ENCODE results near the gene GALM.
"Not testable (repeated sequence)": the region's sequence is repeated elsewhere in the genome, so short reads cannot be mapped to it uniquely, and the experiment has no call there.

GALM gene

GRCh38 chr2:38713338-38713737 lies 47.4 kb downstream of the GALM start:
- DNase-seq, result no peak

GRCh38 chr2:38714941-38715340 lies 49.0 kb downstream of the GALM start:
- not testable (repeated sequence) for DNase-seq

GRCh38 chr2:38716185-38716584 lies 50.3 kb downstream of the GALM start:
- DNase-seq, result no peak

DNA sequence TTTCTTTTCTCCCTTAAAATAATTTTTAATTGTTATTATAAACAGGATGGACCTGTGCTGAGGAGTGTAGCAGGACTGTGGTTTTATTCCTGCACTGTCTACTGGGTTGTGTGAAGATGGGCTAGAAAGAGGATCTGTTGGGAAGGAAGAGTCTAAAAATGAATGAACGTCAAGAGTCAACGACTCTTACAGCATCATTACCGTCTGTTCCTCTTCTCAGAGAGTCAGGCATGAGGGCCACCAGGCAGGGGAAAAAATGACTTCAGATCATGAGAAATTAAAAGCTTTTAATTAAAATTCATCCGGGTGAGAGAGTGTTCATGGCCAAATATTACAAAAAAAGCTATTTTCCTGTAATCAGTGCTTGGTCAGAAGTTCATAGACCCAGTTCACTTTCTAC lies 52.7 kb downstream of the GALM start:
- no peak for DNase-seq

DNA sequence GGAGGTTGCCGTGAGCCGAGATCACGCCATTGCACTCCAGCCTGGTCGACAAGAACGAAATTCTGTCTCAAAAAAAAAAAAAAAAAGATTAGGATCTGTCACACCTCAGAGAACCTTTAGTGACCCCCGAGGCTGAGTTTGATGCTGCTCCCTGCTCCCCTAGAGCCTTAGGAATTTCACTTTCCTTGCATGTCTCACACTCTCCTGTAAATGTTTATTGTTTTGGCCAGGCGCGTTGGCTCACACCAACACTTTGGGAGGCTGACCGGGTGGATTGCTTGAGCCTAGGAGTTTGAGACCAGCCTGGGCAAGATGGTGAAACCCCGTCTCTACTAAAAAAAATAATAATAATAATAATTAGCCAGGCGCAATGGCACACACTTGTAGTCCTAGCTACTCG lies 53.8 kb downstream of the GALM start:
- DNase-seq, result no peak

GRCh38 chr2:38720613-38721241 lies 54.8 kb downstream of the GALM start:
- DNase-seq, result no peak

DNA sequence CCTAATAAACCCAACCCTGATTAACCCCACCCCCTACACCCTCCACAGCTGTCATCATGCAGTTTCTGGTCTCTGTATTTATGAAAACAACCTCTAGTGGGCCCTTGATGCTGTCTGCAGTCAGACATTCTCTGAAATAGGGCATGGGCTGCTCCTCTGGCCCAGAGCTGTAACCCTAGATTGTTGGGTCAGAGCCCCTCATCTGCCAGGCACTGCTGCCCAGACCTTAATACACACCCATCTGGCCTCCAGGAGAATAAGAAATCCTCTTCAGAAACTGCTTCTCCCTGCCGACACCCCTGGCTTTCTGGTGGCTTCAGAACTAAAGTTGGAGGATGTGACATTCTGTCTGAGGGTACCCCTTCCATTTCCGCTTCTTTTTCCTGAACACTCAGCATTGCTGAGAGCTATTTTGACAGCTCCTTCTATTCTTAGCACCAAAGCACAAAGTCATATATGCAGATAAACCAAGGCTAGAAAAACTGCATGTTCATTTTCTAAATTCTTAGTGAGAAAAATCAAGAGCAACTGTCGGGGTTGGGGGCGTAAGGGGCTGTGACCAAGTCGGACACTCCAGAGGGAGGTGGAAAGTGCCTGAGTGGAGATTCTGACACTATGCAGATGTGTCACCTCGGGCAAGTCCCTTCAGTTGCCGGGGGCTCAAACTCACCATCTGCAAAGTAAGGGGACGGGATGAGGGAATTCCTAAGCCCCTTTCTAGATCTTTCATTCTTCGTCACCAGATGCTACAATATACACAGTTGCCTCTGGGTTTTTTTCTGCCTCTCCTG lies 56.6 kb downstream of the GALM start:
- no peak for DNase-seq

- DNase-seq, result no peak
These were observed 57.3 kb downstream of the GALM start for GRCh38 chr2:38723173-38723572.

DNA sequence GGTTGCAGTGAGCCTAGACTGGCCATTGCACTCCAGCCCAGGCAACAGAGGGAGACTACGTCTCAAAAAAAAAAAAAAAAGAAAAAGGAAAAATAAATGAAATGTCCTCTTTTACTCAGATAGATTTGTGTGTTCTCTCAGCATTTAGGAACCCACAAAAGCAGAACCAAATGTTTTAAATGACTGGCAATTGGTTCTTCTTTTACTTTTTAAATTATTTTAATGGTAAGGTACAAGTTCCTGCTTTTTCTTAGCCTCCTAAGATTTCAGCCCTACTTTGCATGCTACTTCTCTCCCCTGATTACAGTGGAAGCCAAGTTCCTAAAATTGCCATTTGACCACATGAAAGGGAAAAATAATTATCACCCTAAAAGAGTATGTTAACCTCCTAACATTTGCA lies 61.7 kb downstream of the GALM start:
- DNase-seq, result no peak

DNA sequence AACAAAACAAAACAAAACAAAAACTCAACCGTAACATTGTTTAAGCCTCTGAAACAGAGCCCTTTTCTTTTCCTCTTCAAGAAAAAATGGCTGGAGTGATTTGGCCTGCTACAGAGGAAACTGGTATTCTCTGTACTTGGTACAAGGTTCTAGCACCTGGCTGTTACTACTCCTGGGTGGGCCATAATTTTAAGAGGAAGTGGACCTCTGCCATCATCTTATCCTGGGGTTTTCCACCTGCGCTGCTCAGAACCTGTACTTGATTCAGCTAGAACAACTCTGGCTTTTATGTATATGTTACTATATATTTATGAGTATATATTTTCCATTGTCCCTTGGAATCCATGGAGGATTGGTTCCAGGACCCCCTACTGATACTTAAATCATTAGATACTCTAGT lies 62.8 kb downstream of the GALM start:
- DNase-seq, result no peak

DNA sequence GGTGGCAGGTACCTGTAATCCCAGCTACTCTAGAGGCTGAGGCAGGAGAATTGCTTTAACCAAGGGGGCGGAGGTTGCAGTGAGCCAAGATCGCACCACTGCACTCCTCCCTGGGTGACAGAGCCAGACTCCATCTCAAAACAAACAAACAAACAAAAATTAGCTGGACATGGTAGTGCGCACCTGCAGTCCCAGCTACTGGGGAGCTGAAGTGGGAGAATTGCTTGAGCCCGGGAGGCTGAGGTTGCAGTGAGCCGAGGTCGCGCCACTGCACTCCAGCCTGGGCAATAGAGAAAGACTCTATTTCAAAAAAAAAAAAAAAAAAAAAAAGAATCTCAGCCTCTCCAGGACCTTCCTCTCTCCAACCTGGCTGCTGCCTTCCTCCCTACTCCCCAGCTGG lies 65.2 kb downstream of the GALM start:
- no peak for DNase-seq

GRCh38 chr2:38731684-38732221 lies 65.8 kb downstream of the GALM start:
- DNase-seq, result no peak

- no peak for DNase-seq
These were observed 67.5 kb downstream of the GALM start for GRCh38 chr2:38733300-38733971.

DNA sequence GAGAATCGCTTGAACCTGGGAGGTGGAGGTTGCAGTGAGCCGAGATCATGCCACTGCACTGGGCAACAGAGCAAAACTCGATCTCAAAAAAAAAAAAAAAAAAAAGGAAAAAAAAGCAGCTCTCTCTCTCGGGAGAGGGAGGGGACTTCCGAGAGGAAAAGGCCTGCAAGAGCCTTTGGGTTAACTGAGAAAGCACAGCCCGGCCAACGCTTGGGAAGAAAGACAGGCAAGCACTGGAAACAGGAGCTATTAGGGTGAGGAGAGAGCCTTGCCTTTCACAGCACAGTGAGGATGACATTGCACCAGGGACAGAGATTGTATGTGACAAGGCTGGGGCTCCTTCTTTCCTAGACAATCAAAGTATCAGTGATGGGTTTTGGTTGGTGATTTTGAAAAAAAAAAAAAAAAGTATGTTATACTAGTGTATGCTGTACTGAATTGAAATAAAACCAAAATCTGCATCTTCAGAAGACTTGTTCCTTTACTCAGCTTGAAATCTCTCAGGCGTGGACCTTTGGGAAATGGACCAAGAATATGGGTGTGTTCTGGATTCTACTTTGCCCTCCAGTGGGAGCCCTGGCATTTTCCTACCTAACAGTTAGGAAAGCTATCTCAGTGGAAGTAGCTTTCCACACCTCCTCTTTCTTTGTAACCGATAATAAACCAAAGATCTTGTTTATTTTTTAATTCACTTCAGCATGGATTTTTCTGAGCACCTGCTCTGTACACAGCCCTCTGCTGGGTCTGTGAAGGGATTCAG lies 68.6 kb downstream of the GALM start:
- DNase-seq, result no peak

- DNase-seq, result no peak
These were observed 70.0 kb downstream of the GALM start for GRCh38 chr2:38735999-38736320.

DNA sequence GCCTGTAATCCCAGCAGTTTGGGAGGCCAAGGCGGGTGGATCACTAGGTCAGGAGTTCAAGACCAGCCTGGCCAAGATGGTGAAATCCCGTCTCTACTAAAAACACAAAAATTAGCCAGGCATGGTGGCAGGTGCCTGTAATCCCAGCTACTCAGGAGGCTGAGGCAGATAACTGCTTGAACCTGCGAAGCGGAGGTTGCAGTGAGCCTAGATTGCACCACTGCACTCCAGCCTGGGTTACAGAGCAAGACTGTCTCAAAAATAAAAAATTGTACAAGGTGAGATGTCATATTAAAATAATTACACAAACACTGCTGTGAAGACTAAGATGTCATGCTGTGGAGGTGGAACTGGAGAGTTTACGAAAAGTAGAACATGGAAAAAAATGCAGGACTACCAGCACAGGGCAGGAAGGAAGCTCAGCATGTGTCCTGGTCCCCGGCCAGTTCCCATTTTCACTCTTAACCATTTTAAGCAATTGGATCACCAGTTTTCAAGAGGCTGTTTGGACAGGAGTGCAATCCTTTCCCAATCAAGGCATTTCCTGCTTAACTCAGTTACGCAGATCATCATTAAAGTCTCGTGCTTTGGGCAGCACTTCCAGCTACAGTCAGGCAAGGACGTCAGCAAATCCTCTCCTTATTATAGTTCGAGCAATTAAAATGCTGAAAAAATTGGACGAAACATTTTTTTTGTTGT lies 71.2 kb downstream of the GALM start:
- peak; percentile 31 to 70 for DNase-seq

- no peak for DNase-seq
These were observed 72.0 kb downstream of the GALM start for GRCh38 chr2:38737925-38738324.

- no peak for DNase-seq
These were observed 73.6 kb downstream of the GALM start for GRCh38 chr2:38739524-38739923.

DNA sequence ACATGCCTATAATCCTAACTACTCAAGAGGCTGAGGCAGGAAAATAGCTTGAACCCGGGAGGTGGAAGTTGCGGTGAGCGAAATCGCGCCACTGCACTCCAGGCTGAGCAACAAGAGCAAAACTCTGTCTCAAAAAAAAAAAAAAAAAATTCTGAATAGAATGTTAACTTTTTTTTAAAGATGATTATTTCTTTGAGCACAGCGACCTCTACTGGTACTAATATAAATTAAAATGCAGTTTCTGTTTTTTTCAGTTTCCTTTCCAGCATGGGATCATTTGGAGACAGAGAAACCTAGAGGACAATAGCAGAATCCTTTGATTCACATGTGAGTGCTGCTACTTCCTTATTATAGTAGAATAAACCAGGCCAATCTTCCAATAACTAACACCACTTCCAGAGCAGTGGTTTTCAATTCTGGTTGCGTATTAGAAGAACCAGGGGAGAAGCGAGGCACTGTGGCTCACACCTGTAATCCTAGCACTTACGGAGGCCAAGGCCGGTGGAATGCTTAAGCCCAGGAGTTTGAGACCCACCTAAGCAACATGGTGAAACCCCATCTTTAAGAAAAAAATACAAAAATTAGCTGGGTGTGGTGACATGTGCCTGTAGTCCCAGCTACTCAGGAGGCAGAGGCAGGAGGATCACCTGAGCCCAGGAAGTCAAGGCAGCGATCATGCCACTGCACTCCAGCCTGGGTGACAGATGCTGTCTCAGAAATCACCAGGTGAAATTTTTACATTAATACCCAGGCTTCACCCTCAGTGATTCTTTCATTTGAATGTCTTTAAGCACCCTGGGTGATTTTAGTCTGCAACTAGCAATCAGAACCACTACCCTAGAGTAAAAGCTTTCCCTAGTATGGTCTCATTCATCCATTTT lies 75.2 kb downstream of the GALM start:
- peak in 1 of 2 experiments; percentile 14 for DNase-seq

GRCh38 chr2:38742797-38743559 lies 77.1 kb downstream of the GALM start:
- no peak for DNase-seq

All from NCI-H2081 (cell line).